GM12892 (cell line): ENCODE results near the gene NKD1.

Experiments used
- POLR2A ChIP-seq: IDR thresholded peaks from 2 replicates; pipeline ENCODE4 v1.6.1; 2011; ENCODE audit warnings: low read depth, low read length, control low read depth
- POLR2AphosphoS5 ChIP-seq: IDR thresholded peaks from 2 replicates; pipeline ENCODE4 v1.6.1; 2011; ENCODE audit warnings: low read depth, low read length, control low read depth

GRCh38 chr16:50585331-50585776, 37.2 kb downstream of the NKD1 start:
- no peak for TF ChIP-seq POLR2AphosphoS5
- no peak for TF ChIP-seq POLR2A
